Activated T-cell treated with anti-CD3 and anti-CD28 coated beads, Interleukin-2, amount 50 U/mL, for 4 hours (primary cell): ENCODE data around the gene GOLGA6L7. TPM values are rescaled to one million over a fixed set of nuclear protein-coding genes. Genes with fewer than 3 reads are reported as not detected.
"Not testable (repeated sequence)": the region's sequence is repeated elsewhere in the genome, so short reads cannot be mapped to it uniquely, and the experiment has no call there.

Experiments used
- ATAC-seq, 2 donors: fragments of 200-7000 bp; cut with Tn5 transposase; one replicate each; pipeline ENCODE4 v1.10.0; 2021
- DNase-seq: peaks from one replicate; pipeline ENCODE4 v3.0.0-alpha.2; 2020
- H3K27me3 Mint-ChIP-seq: one replicate; pipeline ENCODE4 v1.8.0; 2021; ENCODE audit warnings: low read depth, mixed read lengths
- H3K36me3 Mint-ChIP-seq: one replicate; pipeline ENCODE4 v1.8.0; 2022; ENCODE audit warnings: mixed read lengths; ENCODE audit not compliant: insufficient read depth
- H3K4me1 Mint-ChIP-seq: one replicate; pipeline ENCODE4 v1.8.0; 2021; ENCODE audit warnings: low read depth, mixed read lengths
- H3K4me3 Mint-ChIP-seq: one replicate; pipeline ENCODE4 v1.8.0; 2021; ENCODE audit warnings: mild to moderate bottlenecking, moderate library complexity, mixed read lengths
- H3K9me3 Mint-ChIP-seq: one replicate; pipeline ENCODE4 v1.8.0; 2021; ENCODE audit warnings: mixed read lengths
- total RNA-seq, 3 donors: library from RNA; stranded (reverse); gene quantifications; one replicate each; pipeline ENCODE4 v1.2.1, GENCODE V29; 2021

GOLGA6L7 gene
- total RNA-seq, 3 donors from 2014 or later = not detected

GRCh38 chr15:28800366-28800765, 48.1 kb downstream of the GOLGA6L7 start:
- not testable (repeated sequence) for H3K27me3 Mint-ChIP-seq, H3K36me3 Mint-ChIP-seq, H3K9me3 Mint-ChIP-seq, H3K4me1 Mint-ChIP-seq, H3K4me3 Mint-ChIP-seq, ATAC-seq, DNase-seq

- DNase-seq, ATAC-seq, H3K27me3 Mint-ChIP-seq, H3K4me1 Mint-ChIP-seq, H3K36me3 Mint-ChIP-seq, H3K4me3 Mint-ChIP-seq, H3K9me3 Mint-ChIP-seq: not testable (repeated sequence)
Measured at GRCh38 chr15:28798234-28798633, 50.2 kb downstream of the GOLGA6L7 start.

- not testable (repeated sequence) for H3K4me3 Mint-ChIP-seq, H3K4me1 Mint-ChIP-seq, H3K36me3 Mint-ChIP-seq, DNase-seq, ATAC-seq, H3K9me3 Mint-ChIP-seq
- peaks cover 13% of the 10 kb centered on the region for H3K27me3 Mint-ChIP-seq
Measured at GRCh38 chr15:28794231-28794630, 54.2 kb downstream of the GOLGA6L7 start.

Other genes starting within 250 kb of the GOLGA6L7 start
- not detected for gene GOLGA8M, start 136.2 kb downstream of the GOLGA6L7 start, total RNA-seq
- 10 to 100 TPM; 11.0 to 14.7 (median 14.5) TPM for gene APBA2, start 37.3 kb upstream of the GOLGA6L7 start, total RNA-seq